ENCODE measurements around the gene ROCK2. TPM values are rescaled to one million over a fixed set of nuclear protein-coding genes. Genes with fewer than 3 reads are reported as not detected.

The ROCK2 gene
- total and polyA plus RNA-seq, 2 of the 13 experiments (the other 11 are each of a cell fraction or from before 2014, with no cell fraction given), result 38.1 to 119 TPM

- TF ChIP-seq ZBTB44 (CRISPR knock-in tag; IDR thresholded peaks at IDR 0.05) (no peak), ZBTB10 (CRISPR knock-in tag; IDR thresholded peaks at IDR 0.05; ENCODE audit: borderline replicate concordance) (no peak), GABPB1 (CRISPR knock-in tag; IDR thresholded peaks at IDR 0.05) (no peak), ETV6 (CRISPR knock-in tag; conservative IDR thresholded peaks at IDR 0.05) (no peak; the same call in 1 of the 2 replicates), CBX2 (IDR thresholded peaks at IDR 0.05; ENCODE audit: low read depth, low read length) (no peak), CBX2 (CRISPR knock-in tag; IDR thresholded peaks at IDR 0.05; ENCODE audit: low read depth) (no peak; the same call in 1 of the 2 replicates), ZNF784 (CRISPR knock-in tag; IDR thresholded peaks at IDR 0.05; ENCODE audit: borderline replicate concordance) (no peak), EHMT2 (IDR thresholded peaks at IDR 0.05; ENCODE audit: borderline replicate concordance, low read depth, low read length) (no peak), ZNF318 (CRISPR knock-in tag; IDR thresholded peaks at IDR 0.05) (no peak), MYNN (CRISPR knock-in tag; IDR thresholded peaks at IDR 0.05; ENCODE audit: low read depth) (no peak), FOXM1 (CRISPR knock-in tag; IDR thresholded peaks at IDR 0.05) (no peak), DMAP1 (CRISPR knock-in tag; IDR thresholded peaks at IDR 0.05) (no peak), ZNF10 (CRISPR knock-in tag; IDR thresholded peaks at IDR 0.05; ENCODE audit: borderline replicate concordance, low read depth) (no peak), MXD3 (CRISPR knock-in tag; IDR thresholded peaks at IDR 0.05) (no peak; the same call in 1 of the 2 replicates), BORCS8-MEF2B (CRISPR knock-in tag; IDR thresholded peaks at IDR 0.05) (0 out of 2 replicates have a peak, but pooled peaks have one; percentile 13)
Measured at GRCh38 chr2:11133238-11133935, 211.0 kb downstream of the ROCK2 start (continued).

All from HepG2 (cell line).